ENCODE data around the gene PSMD11. TPM values are rescaled to one million over a fixed set of nuclear protein-coding genes. Genes with fewer than 3 reads are reported as not detected.
"Not testable (repeated sequence)": the region's sequence is repeated elsewhere in the genome, so short reads cannot be mapped to it uniquely, and the experiment has no call there.

PSMD11 gene
- total RNA-seq, 3 donors from 2014 or later: 49.2 to 61.9 (median 56.6) TPM

DNA sequence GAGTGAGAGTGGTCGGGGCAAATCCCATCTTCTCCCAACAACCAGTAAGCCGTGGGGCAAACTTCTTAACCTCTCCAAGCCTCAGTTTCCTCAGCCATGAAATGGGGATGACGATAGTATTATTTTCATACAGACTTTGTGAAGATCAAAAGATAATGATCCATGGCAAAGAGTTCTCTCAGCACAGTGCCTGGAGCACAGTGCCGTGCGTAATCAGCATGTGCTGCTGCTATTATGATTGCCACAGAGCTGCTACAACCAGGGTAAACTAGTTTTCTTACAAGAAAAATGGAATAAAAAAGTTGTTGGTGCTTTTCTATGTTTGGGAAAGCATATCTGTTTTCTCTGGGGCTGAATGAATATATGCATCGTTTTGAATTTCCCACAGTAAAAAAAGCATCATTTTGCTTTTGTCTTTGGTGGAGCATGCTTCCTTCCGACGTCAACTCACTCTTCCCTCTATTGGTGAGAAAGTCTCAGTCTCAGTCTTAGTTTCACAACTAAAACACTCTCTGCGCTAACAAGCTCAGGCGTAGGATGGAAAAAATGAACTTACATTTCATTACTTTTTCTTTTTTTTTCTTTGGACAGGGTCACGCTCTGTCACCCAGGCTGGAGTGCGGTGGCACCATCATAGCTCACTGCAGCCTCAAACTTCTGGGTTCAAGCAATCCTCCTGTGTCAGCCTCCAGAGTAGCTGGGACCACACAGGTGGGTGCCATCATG lies 79.7 kb downstream of the PSMD11 start:
- no peak for DNase-seq (ENCODE audit: low spot score in 2 of 2)
- Histone ChIP-seq H3K27me3 (no peaks in the 10 kb centered on the region), H3K27ac (no peak overlapping the region), H3K4me1 (no peaks in the 10 kb centered on the region), H3K4me3 (no peak overlapping the region), H3K9me3 (no peaks in the 10 kb centered on the region), H3K36me3 (no peaks in the 10 kb centered on the region)
- intact Hi-C loops (cut with DNase I; ENCODE audit: low total_unique reads): no loop called here
- TF ChIP-seq POLR2AphosphoS5 (IDR thresholded peaks at IDR 0.05) (no peak), POLR2A (IDR thresholded peaks at IDR 0.05) (no peak)
- TF ChIP-seq, protein P1, sequence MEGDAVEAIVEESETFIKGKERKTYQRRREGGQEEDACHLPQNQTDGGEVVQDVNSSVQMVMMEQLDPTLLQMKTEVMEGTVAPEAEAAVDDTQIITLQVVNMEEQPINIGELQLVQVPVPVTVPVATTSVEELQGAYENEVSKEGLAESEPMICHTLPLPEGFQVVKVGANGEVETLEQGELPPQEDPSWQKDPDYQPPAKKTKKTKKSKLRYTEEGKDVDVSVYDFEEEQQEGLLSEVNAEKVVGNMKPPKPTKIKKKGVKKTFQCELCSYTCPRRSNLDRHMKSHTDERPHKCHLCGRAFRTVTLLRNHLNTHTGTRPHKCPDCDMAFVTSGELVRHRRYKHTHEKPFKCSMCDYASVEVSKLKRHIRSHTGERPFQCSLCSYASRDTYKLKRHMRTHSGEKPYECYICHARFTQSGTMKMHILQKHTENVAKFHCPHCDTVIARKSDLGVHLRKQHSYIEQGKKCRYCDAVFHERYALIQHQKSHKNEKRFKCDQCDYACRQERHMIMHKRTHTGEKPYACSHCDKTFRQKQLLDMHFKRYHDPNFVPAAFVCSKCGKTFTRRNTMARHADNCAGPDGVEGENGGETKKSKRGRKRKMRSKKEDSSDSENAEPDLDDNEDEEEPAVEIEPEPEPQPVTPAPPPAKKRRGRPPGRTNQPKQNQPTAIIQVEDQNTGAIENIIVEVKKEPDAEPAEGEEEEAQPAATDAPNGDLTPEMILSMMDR (IDR thresholded peaks at IDR 0.05): no peak

DNA sequence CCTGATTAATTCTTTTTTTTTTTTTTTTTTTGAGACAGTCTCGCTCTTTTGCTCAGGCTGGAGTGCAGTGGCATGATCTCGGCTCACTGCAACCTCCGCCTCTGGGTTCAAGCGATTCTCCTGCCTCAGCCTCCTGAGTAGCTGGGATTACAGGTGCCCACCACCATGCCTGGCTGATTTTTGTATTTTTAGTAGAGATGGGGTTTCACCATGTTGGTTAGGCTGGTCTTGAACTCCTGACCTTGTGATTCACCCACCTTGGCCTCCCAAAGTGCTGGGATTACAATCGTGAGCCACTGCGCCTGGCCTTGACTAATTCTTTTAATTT lies 80.2 kb downstream of the PSMD11 start:
- H3K4me3 ChIP-seq; intact Hi-C loops (cut with DNase I; ENCODE audit: low total_unique reads); H3K27ac ChIP-seq; DNase-seq (ENCODE audit: low spot score in 2 of 2); H3K27me3 ChIP-seq; H3K36me3 ChIP-seq; H3K4me1 ChIP-seq; H3K9me3 ChIP-seq: not testable (repeated sequence)

DNA sequence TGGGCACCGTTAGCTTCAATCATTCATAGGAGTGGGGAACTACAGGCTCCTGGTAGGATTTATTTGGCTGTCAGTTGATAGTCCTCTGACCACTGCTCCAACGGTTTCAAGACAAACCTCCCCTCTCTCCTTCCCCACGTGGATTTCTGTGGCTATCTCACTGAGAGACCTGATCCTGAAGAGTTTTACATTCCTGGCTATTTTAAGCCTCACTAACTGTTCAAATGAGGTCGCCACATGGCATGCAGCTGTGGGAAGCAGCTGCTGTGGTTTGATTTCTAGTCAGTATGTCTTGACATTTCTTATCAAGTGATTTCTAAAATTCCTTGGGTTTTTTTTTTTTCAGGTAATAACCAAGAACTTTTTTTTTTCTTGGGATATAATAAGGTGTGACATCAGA lies 80.8 kb downstream of the PSMD11 start:
- no peak for DNase-seq (ENCODE audit: low spot score in 2 of 2)
- H3K36me3 ChIP-seq: no peaks in the 10 kb centered on the region
- H3K27ac ChIP-seq: no peak overlapping the region
- intact Hi-C loops (cut with DNase I; ENCODE audit: low total_unique reads): no loop called here
- H3K4me1 ChIP-seq: no peaks in the 10 kb centered on the region
- TF ChIP-seq POLR2A (IDR thresholded peaks at IDR 0.05) (no peak), POLR2AphosphoS5 (IDR thresholded peaks at IDR 0.05) (no peak)
- TF ChIP-seq, protein P1 (IDR thresholded peaks at IDR 0.05): no peak
- no peak overlapping the region for H3K4me3 ChIP-seq
- H3K27me3 ChIP-seq: no peaks in the 10 kb centered on the region
- no peaks in the 10 kb centered on the region for H3K9me3 ChIP-seq

DNA sequence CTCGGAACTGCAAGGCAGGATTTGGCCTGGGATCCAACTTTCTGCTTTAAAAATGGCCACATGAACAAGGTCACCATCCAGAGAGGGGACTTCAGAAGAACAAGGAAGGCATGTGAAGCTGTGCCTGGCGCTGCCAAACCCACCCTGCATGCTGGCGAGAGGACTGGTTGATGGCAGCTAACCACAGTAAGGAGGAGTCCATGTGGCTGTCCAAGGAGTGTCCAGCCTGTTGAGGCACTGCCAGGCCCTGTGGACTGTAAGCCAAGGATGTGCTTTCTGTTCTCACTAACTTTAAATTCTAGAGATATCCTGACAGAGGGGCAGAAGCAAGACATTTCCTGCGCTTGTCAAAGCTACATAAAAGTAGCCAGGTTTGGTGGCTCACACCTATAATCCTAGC lies 82.8 kb downstream of the PSMD11 start:
- Histone ChIP-seq H3K36me3 (no peaks in the 10 kb centered on the region), H3K4me3 (no peak overlapping the region), H3K4me1 (no peaks in the 10 kb centered on the region), H3K27me3 (no peaks in the 10 kb centered on the region), H3K27ac (no peak overlapping the region), H3K9me3 (no peaks in the 10 kb centered on the region)
- no peak for DNase-seq (ENCODE audit: low spot score in 2 of 2)
- intact Hi-C loops (cut with DNase I; ENCODE audit: low total_unique reads): no loop called here
- TF ChIP-seq, protein P1 (IDR thresholded peaks at IDR 0.05): no peak
- TF ChIP-seq POLR2AphosphoS5 (IDR thresholded peaks at IDR 0.05) (no peak), POLR2A (IDR thresholded peaks at IDR 0.05) (no peak)

DNA sequence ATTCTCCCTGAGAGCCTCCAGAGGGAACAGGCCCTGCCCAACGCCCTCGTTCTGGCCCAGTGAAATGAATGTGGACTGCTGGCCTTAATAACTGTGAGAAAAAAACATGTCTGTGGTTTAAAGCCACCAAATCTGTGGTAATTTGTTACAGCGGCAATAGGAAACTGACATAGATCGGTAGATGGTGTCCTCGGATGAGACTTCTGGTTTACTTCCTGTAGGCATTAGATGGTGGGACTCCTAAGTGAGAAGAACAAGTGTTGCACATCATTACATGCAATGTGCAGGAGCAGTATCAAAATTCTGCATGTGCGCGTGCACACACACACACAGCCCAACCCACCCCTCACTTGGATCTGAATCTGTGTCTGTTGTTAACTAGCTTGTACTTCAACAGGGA lies 84.5 kb downstream of the PSMD11 start:
- Histone ChIP-seq H3K36me3 (no peaks in the 10 kb centered on the region), H3K27ac (no peak overlapping the region), H3K27me3 (no peaks in the 10 kb centered on the region), H3K9me3 (no peaks in the 10 kb centered on the region), H3K4me1 (no peaks in the 10 kb centered on the region), H3K4me3 (no peak overlapping the region)
- intact Hi-C loops (cut with DNase I; ENCODE audit: low total_unique reads): no loop called here
- DNase-seq (ENCODE audit: low spot score in 2 of 2): no peak
- no peak for TF ChIP-seq POLR2AphosphoS5 (IDR thresholded peaks at IDR 0.05)
- no peak for TF ChIP-seq POLR2A (IDR thresholded peaks at IDR 0.05)
- TF ChIP-seq, protein P1 (IDR thresholded peaks at IDR 0.05): no peak

DNA sequence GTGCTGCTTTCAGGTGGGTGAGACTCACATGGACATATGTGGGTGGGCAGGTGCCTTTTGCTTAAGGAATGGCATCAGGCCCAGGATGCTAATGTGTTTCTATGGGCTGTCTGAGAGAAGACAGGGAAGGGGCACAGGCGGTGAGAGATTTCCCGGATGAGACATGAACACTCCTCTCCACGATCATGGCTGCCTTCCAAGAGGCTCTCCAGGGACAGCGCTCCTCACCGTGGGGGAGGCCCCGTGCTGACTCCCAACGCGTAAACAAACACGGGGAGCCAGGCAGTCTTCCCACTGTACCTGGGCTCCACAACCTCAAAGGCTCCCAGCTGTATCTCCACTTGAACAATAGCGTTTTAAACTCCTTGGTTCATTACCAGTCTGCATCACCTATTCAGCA lies 85.3 kb downstream of the PSMD11 start:
- no peaks in the 10 kb centered on the region for H3K9me3 ChIP-seq
- no peaks in the 10 kb centered on the region for H3K27me3 ChIP-seq
- no peak overlapping the region for H3K4me3 ChIP-seq
- DNase-seq (ENCODE audit: low spot score in 2 of 2): no peak
- intact Hi-C loops (cut with DNase I; ENCODE audit: low total_unique reads): no loop called here
- H3K4me1 ChIP-seq: no peaks in the 10 kb centered on the region
- TF ChIP-seq POLR2A (IDR thresholded peaks at IDR 0.05) (no peak), POLR2AphosphoS5 (IDR thresholded peaks at IDR 0.05) (no peak)
- TF ChIP-seq, protein P1 (IDR thresholded peaks at IDR 0.05): no peak
- no peak overlapping the region for H3K27ac ChIP-seq
- H3K36me3 ChIP-seq: no peaks in the 10 kb centered on the region
